Fibroblast of upper back skin (primary cell): ENCODE measurements around the gene ADK.
"Not testable (repeated sequence)": the region's sequence is repeated elsewhere in the genome, so short reads cannot be mapped to it uniquely, and the experiment has no call there.

Source experiments
- DNase-seq: peaks from one replicate; pipeline ENCODE4 v3.0.0-alpha.2; 2013

The ADK gene

DNA sequence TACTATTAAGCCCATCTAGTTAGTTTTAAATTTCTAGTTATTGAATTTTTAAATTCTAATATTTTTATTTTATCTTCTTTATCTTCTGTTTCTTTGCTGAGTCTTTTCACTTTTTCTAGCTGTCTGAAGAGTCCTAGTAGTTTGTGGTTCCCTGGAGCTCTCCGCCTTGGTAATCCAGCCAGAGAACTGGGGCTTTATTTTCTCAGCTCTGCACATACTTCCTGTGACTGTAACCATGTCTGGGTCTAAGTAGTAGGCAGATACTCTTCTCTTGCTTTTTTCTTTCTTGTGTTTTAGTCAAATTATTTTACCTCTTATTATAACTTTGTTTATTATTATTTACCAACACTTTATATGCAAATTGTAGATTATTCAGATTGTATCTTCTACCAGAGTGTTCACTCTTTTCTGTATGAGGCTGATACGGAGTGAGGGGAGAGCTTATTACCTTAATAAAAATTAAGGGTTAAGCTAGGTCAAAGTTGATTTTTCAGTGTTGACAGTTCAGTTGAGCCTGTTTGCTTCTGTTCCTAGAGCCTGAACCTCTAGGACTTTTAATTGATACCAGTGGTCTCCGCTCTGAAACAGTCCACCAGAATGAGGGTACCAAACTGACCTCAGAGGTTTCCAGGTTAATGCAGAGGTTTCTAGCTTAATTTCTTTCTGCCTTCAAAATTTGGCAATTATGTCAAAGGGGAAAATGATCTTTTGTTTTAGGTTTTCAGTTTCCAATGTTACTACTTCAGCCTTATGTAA, 155.4 kb downstream of the ADK start:
- peak; percentile 27 for DNase-seq

DNA sequence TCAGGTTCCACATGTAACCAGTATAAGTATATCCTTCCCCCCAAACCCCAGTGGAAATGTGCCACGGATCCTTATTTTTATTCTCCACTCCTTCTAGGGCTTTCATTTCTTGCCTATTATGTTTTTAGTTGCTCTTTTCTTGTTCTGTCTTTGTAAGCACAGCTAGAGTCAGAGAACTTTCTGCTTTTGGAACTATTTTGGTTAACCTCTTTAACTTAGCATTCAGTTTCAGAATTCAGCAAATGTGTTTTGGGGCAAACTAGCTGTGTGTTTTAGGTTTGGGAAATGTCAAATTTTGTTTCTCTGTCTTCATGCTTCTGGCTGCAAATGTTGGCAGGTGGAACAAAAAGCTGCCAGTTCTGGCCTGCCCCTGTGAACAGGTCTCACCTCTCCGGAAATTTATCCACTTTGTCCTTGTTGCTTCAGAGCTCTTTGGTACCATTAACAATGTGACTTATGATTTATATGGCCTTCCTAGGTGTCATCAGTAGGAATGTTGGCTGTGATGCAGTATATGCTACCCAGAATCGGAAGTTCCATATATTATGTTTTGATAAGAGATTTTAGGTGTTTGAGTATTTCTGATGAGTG, 156.1 kb downstream of the ADK start:
- DNase-seq: no peak

DNA sequence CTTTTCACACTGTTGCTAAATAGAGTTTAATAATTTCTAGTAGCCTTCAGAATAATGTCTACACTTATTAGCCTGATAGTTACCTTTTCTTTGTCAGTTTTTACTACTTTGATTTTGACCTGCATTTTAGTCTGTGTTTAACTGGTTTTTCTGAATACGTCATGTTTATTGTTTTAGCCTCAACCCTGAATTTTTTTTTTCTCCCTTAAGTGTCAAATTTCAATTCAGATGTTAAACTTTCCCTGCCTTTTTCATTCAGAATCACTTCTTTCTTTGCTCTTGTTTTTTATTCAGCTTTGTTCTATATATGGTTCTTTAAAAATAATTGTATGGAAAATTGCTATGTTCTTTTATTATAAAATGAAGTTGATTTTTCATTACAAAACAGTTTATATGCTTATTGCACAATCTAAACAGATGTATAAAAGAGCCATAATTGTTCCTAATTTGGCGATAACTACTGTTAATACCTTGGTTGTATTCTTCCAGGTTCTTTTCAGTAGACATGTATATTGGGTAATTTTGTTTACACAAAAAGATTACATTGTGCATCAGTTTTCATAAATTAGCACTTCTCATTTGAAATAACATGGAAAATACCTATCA, 159.7 kb downstream of the ADK start:
- DNase-seq: no peak

DNA sequence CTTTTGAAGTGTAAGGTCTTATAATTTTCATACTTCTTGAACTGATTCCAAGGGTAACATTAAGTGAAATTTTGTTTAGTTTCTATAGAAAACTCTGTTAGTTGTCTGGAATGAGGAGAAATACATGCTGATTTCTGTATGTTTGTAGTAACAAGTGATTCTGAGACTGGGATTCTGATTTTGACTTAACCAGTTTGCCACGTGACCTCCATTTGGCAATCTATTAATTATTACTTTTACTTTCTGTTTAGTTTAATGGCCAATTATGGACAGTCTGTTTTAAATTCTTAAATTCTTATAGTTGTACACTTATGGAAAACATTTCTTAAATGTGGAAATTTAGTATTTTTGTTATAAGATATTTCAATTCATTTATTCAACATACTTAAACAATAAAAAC, 163.1 kb downstream of the ADK start:
- no peak for DNase-seq

DNA sequence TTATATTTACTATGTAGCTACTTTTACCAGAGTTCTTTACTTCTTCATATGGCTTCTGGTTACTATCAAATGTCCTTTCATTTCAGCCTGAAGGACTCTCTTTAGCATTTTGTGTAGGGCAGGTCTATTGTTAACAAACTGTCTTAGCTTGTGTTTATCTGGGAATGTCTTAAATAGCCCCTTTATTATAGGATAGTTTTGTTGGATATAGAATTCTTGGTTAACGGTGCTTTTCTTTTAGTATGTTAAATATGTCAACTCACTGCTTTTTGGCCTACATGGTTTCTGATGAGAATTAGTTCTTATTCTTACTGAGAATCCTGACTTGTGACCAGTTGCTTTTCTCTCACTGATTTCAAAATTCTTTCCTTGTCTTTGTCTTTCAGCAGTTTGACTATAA, 169.0 kb downstream of the ADK start:
- no peak for DNase-seq

DNA sequence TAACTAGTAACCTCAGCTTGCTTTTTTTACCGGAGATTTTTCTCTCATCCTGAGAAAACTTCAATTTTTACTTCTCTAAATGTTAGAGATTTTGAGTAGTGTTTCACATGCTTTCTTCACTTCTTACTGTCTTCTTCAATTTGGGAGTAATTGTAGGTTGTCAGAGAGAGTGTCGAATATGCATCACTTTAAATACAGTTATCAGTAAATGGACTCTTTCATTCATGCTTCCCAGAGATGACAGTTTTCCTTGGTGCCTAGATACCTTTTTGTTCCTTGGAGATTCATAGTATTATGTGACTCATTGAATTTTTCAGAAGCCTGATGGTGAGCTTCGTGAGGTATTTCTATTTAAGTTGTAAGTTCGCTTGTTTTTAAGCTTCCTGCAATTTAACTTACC, 169.7 kb downstream of the ADK start:
- DNase-seq: no peak

DNA sequence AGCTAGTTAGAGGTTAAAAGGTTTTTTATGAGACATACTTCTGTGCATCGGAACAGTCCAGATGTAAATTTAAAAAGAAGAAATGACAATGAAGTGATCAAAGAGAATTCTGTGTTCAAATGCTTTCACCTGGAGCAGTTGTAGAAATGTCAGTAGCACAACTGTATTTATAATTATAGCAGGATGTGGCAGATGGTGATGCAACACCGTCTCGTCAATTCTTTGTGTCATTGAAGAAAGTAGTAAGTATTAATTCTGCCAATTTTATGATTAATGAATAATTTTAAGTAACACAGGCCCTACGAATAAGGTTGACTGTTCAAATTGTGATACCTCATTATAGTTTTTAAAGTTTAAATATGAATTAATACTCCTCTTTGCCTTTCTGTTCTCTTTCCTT, 171.1 kb downstream of the ADK start:
- DNase-seq: no peak

DNA sequence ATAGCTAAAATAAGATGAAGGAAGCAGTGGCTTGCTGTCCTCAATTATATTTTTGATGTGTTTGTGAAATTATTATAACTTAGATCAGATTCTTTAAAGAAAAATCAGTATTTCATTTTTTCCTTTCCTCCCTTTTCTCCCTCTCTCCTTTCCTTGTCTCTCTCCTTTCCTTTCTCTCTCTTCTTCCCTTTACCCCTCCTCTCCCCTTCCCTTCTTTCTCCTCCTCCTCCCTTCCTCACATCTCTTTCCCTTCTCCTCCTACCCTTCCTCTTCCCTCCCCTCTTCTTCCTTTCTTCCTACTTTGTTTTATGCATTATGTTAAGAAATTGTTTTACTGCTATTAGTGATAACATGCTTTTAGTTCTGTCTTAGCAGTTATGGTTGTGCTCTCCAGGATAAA, 171.5 kb downstream of the ADK start:
- DNase-seq: no peak

DNA sequence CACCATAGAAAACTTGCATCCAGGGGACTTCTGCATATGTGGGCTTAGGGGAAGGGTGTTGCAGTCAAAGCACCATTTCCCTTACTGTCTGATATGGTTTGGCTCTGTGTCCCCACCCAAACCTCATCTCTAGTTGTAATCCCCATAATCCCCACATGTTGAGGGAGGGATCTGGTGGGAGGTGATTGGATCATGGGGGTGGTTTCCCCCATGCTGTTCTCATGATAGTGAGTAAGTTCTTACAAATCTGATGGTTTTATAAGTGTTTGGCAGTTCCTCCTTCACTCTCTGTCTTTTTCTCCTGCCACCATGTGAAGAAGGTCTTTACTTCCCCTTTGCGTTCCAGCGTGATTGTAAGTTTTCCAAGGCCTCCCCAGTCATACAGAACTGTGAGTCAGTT, 177.4 kb downstream of the ADK start:
- DNase-seq: peak; percentile 17

DNA sequence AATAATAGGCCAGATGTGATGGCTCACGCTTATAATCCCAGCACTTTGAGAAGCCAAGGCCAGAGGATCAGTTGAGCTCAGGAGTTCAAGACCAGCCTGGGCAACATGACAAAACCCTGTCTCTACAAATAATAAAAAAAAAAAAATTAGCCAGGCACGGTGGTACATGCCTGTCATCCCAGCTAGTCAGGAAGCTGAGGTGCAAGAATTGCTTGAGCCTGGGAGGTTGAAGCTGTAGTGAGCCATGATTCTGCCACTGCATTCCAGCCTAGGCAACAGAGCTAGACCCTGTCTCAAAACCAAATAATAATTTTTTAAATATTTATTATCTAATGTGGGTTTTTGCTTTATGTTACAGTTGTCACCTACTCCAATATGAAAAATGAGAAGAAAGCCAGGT, 178.9 kb downstream of the ADK start:
- peak; percentile 73 for DNase-seq

DNA sequence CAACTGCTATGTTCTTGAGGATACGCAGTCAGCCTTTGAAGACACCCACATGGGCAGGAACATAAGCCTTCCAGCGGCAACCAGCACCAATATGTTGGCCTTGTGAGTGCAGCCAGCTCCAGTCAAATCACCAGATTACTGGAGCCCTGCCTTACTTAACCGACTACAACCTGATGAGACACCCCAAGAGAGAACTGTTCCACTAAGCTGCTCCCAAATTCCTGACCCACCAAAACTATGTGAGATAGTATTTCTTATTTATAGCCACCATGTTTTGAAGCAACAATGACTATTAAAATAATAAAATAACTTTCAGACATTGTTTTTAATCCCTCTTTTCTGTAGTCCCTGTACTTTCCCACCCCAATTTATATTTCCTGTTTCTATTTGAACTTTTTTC, 179.6 kb downstream of the ADK start:
- no peak for DNase-seq

DNA sequence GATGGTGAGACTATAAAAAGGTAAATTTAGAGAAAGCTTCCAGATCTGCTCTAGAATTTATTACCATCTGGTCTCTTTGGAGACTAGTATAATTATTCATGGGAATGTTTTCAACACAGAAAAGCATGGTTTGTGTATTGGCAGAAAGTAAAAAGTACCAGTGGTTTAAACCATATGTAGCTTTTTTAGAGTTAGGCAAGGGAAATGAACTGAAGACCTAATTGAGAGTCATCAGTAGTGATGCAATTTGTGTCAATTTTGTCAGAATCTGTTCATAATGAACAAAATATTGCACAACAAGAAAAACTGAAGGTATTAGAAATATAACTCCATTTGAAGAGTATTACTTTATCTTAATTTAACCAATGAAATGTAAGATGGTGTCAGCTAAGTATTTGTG, 181.4 kb downstream of the ADK start:
- DNase-seq: peak; percentile 89

DNA sequence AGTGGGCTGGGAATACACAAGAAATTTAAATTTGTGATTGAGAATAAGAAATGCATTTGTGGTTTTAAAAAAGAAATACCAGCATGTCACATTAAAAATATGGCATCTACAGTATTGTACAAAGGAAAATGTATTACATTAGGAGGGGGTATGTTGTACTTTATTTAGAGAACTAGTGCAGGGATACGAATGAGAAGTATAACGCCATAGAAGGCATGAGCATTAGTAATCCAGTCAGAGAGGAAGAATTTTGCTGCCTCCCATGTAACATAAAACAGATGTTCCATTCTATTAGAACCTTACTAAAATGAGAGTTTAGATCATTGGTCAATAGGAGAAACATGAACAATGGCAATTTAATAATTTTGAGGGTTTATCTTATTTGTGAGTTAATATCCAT, 182.2 kb downstream of the ADK start:
- peak; percentile 96 for DNase-seq

DNA sequence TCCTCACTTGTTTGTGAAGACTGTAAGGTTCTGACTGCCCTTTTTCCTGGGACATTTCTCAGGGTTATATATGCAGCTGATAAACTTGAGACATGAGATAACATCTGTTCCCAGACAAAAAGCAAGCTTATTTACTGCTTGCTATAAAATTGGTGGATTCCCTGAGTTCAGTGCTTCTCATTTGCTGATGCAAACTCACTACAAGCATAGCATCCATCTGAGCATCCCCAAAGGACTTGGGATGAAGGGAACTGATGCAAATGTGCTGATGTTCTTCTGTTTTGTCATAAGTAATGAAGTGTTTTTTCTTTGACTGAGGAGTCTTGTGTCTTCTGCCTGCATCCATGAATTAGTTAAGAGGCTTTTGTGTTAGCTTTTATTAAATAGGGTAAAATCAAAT, 183.2 kb downstream of the ADK start:
- no peak for DNase-seq

DNA sequence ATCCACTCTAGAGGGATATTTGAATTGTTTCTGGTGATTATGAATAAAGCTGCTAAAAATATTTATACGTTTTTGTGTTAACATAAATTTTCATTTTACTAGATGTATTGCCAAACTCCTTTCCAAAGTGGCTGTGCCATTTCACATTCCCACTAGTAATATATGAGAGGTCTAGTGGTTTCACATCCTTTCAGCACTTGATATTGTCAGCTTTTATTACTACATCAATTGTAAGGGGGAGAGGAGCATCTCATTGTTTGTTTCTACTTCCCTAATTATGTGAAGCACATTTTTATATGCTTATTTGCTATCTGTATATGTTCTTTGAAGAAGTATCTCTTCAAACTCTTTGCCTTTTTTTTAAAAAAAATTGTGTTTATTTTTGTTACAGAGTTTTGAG, 184.5 kb downstream of the ADK start:
- no peak for DNase-seq

DNA sequence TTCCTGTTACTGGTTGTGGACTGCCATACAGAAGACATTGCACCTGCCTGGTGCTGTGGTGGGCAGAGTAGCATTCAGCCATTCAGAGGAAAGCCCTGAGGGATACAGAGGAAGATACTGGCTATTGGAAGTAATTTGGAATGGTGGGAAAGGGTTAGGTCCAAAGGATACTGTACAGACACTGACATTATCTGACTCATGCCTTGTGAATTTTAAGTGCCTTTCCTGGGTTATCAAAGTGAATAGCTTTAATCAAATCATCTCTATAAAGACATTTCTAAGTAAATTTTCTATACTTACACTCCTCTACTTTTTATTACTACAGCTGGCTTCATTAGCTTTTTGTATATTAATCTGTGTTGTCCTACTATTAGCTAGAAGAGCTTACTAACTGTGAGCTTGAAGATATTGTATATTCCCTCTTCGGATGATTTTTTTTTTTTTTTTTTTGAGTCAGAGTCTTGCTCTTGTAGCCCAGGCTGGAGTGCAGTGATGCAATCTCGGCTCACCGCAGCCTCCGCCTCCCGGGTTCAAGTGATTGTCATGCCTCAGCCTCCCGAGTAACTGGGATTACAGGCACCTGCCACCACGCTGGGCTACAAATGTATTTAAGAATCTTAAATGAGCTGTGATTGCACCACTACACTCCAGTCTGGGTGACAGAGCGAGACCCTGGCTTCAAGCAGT, 186.5 kb downstream of the ADK start:
- DNase-seq: peak; percentile 49

DNA sequence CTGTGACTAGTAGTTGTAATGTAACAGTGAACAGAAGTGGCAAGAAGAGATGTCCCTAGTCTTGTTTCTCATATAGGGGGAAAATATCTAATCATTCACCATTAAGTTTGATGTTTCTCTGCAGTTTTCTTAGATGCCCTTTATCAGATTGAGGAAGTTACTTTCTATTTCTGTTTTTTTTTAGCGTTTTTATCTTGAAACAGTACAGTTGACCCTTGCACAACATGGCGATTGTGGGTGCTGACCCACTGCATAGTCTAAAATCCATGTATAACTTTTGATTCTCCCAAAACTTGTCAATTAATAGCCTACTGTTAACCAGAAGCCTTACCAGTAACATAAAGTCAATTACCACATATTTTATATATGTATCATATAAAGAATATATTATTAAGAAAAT, 192.0 kb downstream of the ADK start:
- DNase-seq: no peak

DNA sequence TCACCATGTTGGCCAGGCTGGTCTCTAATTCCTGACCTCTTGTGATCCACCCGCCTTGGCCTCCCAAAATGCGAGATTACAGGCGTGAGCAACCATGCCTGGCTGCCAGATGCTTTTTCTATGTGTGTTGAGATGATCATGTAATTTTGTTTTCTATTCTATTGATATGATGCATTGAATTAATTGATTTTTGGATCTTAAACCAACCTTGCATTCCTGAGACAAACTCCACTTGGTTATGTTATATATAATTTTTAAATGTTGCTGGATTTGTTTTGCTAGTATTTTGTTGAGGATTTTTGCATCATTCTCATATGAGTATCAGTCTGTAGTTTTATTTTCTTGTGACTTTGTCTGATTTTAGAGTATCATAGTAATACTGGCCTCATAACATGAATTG, 192.8 kb downstream of the ADK start:
- no peak for DNase-seq

DNA sequence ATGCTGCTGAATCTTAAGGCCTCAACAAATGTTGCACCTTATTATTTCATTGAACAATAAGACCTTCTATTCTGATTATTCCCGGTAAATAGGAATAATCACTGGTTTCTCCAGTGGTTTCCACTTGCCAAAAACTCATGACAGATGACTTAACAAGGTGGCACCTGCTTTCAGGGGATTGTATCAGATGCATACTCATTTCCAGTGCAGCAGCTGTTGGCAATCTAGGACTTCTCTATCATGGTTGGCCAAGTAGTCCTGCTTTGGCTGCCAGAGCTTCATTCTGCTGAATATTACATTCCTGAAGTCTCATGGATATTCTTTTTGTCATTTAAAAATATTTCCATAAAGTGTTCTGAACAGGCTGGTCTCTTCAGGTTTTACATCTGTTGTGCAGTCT, 193.3 kb downstream of the ADK start:
- no peak for DNase-seq

DNA sequence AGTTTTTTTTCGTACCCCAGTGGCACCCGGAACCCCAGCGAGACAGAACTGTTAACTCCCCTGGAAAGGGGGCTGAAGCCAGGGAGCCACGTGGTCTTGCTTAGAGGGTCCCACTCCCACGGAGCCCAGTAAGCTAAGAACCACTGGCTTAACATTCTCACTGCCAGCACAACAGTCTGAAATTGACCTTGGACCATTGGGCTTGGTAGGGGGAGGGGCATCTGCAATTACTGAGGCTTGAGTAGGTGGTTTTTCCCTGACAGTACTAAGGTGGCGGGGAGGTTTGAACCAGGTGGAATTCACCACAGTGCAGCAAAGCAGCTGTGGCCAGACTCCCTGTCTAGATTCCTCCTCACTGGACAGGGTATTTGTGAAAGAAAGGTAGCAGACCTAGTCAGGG, 196.5 kb downstream of the ADK start:
- no peak for DNase-seq

DNA sequence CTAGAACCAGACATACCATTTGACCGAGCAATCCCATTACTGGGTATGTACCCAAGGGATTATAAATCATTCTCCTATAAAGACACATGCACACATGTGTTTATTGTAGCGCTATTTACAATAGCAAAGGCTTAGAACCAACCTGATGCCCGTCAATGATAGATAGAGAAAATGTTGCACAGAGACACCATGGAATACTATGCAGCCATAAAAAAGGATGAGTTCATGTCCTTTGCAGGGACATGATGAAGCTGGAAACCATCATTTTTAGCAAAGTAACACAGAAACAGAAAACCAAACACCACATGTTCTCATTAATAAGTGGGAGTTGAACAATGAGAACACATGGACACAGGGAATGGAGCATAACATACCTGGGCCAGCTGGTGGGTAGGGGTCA, 202.0 kb downstream of the ADK start:
- DNase-seq: not testable (repeated sequence)

DNA sequence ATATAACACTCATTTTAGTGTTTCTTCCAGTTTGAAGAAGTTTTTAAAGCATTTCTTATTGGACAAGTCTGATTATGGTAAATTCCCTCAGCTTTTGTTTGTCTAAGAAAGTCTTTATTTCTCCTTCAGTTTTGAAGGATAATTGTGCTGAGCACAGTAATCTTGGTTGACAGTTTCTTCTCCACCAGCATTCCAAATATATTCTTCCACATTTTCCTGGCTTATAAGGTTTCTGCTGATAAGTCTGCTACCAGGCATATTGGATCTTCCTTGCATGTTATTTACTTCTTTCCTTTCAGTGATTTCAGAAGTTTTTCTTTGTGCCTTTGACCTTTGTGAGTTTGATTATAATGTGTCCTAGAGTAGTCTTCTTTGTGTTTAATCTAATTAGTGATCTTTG, 210.7 kb downstream of the ADK start:
- DNase-seq: no peak

DNA sequence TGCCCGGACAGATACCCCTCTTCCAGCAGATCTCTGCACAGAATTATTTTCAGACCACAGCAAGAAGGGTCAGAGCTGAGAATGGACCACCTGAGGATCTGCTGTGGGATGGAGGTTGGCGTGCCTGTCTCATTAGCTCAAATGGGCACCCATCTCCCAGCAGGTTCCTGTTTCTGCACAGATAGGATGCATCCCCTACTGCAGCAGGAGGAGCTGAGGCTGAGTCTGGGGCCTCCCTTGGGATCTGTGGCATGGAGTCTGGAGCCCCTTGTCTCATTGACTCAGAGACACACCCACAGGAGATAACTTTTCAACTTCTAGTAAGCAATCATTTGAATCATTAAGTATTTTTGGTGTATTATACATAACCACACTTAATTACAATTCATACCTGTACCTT, 212.7 kb downstream of the ADK start:
- no peak for DNase-seq

DNA sequence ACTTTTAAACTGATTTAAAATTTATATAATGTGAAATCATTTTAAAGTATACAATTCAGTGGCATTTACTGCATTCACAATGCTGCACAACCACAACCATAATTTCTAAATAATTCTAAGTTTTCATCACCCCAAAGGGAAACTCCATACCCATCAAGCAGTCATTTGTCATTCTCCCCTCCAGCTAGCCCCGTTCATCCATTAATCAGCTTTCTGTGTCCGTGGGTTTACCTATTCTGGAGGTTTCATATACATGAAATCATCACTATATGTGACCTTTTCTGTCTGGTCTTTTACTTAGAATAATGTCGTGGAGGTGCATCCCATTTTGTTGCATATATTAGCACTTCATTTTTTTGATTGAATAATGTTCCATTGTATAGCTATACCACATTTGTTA, 214.1 kb downstream of the ADK start:
- no peak for DNase-seq
